ENCODE measurements around the gene ARHGAP42.

ARHGAP42 gene

GRCh38 chr11:100681064-100681502 is 6.0 kb upstream of the ARHGAP42 start:
- DNase-seq (ENCODE audit: low read depth): no peak

DNA sequence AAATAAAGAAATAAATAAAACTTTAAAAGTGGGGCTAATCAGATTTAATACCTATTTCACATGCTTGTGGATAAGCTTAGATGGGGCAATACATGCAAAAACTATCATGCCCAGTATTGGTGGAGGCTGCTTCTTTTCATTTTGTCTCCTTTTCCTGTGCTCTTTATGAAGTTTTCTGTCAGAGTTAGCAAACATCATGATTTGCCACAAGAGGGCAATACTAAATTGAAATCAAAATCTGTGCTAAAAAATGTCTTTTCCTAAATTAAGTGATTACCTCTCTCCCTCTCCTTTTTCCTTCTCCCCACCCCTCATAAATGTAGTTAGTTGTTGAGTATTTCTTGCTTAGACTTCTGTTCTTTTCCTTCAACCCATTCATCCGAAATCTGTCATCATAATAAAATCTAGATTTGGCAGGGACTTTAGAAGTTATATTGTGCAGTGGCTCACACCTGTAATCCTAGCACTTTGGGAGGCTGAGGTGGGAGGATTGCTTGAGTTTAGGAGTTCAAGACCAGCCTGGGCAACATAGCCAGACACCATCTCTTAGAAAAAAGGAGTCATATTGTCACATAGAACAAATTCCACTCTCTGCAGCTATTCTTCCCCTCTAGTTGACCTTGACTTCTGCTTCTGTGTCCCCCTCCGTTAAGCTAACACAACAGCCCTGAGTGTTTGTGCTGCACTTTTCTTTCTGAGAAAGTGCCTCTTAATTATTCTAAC is 4.7 kb upstream of the ARHGAP42 start:
- DNase-seq (ENCODE audit: low read depth): no peak

DNA sequence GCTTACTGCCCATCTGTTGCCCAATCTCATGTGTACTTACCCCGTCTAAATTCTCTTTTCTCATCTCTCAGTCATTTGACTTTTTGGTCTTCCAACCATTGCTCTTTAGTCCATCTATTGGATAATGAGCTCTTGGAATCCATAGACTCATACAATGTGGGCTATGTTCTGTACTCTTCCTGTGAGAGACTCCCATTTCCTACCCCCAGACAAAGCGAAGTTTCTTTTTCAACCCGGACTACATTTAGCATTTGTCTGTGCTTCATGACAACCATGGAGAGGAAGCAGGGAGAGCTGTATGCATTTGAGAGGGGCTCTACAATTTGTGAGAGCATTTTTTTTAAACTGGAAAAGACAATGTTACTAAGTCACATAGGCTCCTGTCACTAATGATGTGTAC is 4.0 kb upstream of the ARHGAP42 start:
- no peak for DNase-seq (ENCODE audit: low read depth)

DNA sequence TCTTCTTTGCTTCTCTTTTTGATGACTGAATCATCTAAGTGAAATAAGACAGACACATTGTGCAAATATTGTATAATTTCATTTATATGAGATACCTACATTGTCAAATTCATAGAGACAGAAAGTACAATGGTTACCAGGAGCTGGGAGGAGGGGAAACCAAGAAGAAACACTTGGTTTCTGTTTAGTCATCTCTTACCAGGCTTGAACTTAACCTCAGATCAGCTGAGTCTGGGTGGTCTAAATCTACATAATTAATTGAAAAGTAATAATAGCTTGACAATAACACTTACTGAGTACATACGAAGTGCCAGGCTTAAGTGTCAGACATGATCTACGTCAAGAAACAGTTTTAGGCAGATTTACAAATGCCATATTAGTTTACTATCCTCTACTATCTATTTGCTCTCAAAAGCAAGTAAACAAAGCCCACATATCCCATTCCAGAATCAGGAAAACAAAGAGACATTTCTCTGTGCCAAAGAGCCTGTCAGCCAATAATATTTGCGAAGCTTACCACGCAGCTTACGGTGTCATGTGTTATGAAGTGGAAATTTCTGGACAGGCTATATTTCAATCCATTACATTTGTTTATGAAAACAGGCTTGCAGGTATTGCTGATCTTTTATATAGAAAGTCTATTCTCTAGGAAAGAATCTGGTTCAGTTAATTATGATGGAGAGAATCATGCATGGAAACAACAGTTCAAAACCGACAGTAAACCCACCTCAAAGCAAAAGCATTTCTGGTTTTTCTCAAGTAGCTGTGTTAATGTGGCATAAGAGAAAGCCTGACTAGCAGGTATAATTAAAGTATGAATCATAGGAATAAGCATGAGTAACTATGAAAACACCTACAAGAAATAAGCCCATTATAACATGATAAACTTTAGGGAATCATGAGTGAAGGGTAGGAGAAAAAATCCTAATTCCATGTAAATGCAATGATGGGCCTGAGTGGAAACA is 2.7 kb upstream of the ARHGAP42 start:
- no peak for DNase-seq (ENCODE audit: low read depth)

DNA sequence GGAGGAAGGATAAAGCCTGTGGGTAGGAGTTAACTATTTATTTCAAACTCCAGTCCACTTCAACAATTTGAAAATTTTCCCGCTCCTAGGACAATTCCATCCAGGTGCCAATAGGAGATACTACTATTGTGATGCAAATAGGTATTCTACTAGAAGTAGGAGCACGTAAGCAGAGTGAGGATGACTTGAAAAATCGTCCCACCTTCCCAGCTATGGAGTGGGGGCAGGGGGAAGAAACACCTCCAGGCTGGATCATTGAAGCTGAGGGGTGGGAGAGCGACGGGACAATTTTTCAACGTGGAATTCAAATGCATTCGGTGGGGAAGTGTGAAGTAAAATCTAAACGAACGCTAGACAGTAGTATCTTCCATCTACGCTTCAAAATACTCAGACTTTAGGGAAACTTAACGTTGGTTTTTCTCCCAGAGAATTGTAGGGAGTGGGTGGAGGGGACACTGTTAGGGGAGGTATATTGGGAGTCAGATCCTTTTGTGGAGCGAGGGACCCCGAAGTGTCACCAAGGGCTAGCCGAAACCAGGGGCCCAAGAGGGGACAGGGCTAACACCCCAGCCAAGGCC is 523 bp upstream of the ARHGAP42 start:
- no peak for DNase-seq (ENCODE audit: low read depth)

GRCh38 chr11:100687630-100688395 is 725 bp downstream of the ARHGAP42 start:
- DNase-seq (ENCODE audit: low read depth): no peak

DNA sequence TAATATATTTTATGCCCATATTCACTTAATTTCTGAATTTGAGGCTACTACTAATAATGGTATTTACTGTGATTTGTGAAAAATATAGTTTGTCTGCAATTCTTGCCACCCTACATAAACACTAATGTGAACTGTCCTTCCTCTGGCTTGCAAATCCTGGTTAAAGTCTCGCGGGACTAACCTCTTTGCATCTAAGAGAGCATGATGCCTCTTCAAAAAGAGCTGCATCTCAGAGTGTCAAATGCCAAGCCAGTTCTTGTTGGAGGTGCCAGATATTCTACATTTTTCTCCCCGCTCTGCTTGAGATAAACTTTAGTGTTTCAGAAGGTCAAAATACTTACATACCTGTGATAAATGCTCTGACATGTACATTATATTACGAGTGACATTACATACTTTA is 2.1 kb downstream of the ARHGAP42 start:
- no peak for DNase-seq (ENCODE audit: low read depth)

- no peak for DNase-seq (ENCODE audit: low read depth)
These were observed 5.0 kb downstream of the ARHGAP42 start for GRCh38 chr11:100691896-100692653.

- no peak for DNase-seq (ENCODE audit: low read depth)
These were observed 8.8 kb downstream of the ARHGAP42 start for GRCh38 chr11:100695911-100696310.

DNA sequence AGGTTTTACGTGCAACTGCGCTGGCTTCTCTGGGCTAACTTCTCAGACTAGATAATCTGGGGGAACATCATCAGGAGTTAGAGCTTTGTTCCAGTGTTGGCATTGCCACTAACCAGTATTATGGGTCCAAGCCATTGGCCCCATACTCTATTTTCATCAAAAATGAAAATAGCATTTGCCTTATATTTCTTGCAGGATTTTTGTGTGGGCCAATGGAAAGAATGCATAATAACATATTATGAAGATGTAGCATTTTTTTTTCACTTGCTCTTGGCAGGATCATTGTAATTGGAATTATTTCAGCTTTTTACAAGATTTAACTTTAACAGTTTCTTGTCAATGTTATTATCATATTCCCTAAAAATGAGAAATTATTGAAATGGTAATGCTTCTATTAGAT is 16.1 kb downstream of the ARHGAP42 start:
- no peak for DNase-seq (ENCODE audit: low read depth)

- DNase-seq (ENCODE audit: low read depth): no peak
These were observed 16.9 kb downstream of the ARHGAP42 start for GRCh38 chr11:100703801-100704575.

- DNase-seq (ENCODE audit: low read depth): no peak
These were observed 18.4 kb downstream of the ARHGAP42 start for GRCh38 chr11:100705447-100705846.

DNA sequence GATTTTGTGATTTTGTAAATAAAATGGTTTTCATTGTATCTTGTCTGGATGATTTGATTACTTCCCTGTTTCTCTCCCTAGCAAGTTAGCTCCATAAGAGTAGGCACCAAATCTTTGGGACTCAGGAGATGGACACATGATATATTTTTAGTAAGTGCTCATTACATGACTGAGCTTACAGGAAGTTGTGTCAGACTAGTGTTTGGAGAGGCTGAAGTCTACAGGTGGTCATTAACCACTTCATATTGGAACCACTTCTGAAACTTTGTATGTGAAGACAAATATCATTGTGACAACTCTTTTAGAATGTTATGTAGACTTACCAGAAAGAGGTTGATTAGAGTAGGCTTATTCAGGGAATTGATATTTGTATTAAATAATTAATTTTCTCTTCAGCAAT is 19.1 kb downstream of the ARHGAP42 start:
- DNase-seq (ENCODE audit: low read depth): no peak

DNA sequence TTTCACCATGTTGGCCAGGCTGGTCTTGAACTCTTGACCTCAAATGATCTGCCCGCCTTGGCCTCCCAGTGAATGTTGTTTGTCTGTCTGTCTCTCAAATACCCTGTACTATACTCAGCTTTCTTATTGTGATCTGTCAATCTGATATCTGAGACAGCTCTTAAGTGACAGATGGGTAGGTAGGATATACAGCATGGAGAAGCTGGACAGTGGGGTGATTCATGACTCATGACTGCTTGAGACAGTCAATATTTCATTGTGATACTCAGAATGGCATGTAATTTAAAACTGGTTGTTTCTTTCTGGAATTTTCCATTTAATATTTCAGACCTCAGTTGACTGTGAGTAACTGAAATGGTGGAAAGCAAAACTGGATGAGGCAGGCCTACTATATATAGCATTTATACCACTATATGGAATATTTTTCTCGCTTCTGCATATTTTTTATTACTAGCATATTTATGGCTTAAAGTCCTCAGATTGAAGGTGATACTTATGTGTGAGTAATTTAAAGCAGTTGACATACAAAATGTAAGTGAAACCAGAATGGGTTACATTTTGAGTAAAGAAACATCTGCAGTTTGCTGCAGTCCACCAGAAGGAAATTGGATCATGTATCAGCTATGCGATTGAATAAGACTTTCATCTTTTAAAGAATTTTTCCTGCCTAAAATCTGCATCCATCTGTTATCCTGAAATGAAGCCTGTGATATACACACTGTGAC is 22.3 kb downstream of the ARHGAP42 start:
- DNase-seq (ENCODE audit: low read depth): no peak

DNA sequence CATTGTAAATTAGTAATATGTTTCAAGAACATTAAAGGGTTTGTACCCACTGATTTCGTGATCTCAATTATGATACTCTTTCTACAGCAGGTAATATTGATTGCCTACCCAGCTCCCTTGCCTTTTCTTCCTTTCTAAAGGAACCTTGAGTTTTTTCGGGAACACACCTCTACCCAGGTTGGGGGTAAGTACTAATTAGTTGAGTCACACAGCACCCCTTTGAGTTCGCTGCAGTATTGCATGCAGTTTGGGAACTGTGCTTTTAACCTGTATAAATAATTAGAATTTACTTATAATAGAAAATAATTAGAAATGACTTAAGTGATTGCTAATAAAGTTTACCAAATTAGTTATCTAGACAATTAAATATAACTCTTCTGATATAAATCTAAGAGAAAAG is 24.9 kb downstream of the ARHGAP42 start:
- no peak for DNase-seq (ENCODE audit: low read depth)

DNA sequence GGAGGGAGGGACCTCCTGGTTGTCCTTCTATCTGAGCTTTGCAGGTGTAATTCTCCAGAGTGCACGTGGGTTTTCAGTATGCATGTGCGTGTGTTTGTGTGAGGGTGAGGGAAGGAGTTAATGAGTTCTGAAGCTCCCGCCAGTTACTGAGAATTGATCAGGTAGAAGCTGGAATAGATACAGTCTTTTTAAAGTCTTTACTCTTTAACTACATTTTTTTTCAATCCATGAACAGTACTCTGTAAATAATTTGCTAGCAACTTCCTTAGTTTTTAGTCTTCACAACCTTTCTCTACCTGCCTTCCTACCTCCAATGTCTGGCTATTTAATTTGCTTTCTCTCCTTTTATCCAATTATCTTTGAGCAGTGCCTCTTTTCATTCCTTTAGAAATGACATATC is 25.5 kb downstream of the ARHGAP42 start:
- no peak for DNase-seq (ENCODE audit: low read depth)

GRCh38 chr11:100715165-100715761 is 28.2 kb downstream of the ARHGAP42 start:
- no peak for DNase-seq (ENCODE audit: low read depth)

GRCh38 chr11:100716838-100717237 is 29.8 kb downstream of the ARHGAP42 start:
- no peak for DNase-seq (ENCODE audit: low read depth)

- no peak for DNase-seq (ENCODE audit: low read depth)
These were observed 32.3 kb downstream of the ARHGAP42 start for GRCh38 chr11:100719362-100719761.
